Measurements from ENCODE around the gene NBDY.
"Not testable (repeated sequence)": the region's sequence is repeated elsewhere in the genome, so short reads cannot be mapped to it uniquely, and the experiment has no call there.

NBDY gene, protein sequence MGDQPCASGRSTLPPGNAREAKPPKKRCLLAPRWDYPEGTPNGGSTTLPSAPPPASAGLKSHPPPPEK

GRCh38 chrX:56729152-56729850, at the start of gene NBDY:
NBDY (plus strand) TSS chrX:56729243; CDS start chrX:56729354, 111 bp downstream.
- DNase-seq, result peak; percentile 67

DNA sequence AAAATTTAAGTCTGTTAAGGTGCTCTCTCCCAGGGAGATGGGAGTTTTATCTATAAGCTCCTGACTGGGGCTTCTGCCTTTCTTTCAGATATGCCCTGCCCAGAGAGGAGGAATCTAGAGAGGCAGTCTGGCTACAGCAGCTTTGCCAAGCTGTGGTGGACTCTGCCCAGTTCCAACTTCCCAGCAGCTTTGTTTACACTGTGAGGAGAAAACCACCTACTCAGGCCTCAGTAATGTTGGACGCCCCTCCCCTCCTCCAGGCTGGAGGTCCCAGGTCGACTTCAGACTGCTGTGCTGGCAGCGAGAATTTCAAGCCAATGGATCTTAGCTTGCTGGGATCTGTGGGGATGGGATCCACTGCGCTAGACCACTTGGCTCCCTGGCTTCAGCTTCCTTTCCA, 24.5 kb upstream of the NBDY start:
- DNase-seq, result not testable (repeated sequence)

GRCh38 chrX:56726605-56727004, 2.4 kb upstream of the NBDY start:
- DNase-seq, result no peak

GRCh38 chrX:56727531-56727930, 1.5 kb upstream of the NBDY start:
- no peak for DNase-seq

GRCh38 chrX:56728321-56728720, 722 bp upstream of the NBDY start:
- DNase-seq, result no peak

DNA sequence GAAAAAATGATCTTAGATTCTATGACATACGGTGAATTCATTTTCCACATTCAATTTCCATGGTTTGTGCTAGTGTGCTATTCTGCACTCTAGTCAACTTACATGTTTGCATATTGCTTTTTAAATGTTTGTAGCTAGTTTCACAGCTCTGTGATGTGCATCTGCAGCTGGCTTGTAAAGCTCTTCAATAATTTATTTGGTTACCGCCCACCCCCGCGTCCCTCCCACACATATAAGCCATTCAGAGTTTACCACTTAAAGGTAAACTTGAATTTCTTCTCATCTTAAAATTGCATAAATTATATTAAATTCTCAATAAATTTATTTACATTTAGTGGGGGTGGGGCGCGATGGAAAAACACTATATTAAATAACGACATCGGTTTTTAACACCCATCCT, 291 bp upstream of the NBDY start:
- DNase-seq, result peak; percentile 70

- peak; percentile 76 for DNase-seq
Observed at GRCh38 chrX:56733459-56734046, 4.5 kb downstream of the NBDY start.

GRCh38 chrX:56736219-56736618, 7.2 kb downstream of the NBDY start:
- no peak for DNase-seq

- no peak for DNase-seq
Observed at GRCh38 chrX:56738670-56739069, 9.6 kb downstream of the NBDY start.

- no peak for DNase-seq
Observed at GRCh38 chrX:56744996-56745395, 16.0 kb downstream of the NBDY start.

GRCh38 chrX:56746996-56747395, 18.0 kb downstream of the NBDY start:
- DNase-seq, result no peak

DNA sequence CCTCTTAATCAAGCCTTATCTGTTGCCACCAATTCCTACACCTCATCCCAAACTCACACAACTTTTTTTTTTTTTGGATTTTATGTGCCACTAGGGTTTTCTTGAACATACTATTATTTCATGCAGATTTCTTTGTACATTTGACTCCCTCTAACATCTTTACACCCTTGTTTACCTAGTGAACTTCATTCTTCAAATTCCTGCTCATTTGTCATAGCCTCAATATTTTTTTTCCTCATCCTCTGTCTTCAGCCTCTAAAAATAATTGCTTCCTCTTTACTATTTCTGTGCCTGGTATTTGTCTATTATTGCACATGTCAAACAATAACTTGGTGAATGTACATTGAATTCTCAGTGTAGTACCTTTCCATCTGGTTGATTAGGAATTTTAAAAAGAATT, 22.0 kb downstream of the NBDY start:
- DNase-seq, result no peak

DNA sequence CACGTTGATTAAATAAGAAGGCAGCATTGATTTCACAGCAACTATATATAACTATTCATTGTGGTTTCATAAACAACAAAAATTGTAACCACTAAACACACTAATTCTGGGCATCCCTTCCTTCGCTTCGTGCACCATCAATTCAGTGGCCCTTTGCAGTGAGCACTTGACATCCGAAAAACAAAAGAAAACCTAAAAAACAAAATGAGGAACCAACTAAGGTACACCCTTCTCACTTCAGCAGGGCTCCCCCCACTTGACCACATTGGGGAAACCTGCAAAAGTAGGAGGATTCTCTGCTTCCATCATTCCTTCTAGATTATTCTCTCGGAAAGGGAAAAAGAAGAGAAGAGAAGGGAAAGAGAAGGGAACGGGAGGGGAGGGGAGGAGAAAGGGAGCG, 28.3 kb downstream of the NBDY start:
- DNase-seq, result no peak

DNA sequence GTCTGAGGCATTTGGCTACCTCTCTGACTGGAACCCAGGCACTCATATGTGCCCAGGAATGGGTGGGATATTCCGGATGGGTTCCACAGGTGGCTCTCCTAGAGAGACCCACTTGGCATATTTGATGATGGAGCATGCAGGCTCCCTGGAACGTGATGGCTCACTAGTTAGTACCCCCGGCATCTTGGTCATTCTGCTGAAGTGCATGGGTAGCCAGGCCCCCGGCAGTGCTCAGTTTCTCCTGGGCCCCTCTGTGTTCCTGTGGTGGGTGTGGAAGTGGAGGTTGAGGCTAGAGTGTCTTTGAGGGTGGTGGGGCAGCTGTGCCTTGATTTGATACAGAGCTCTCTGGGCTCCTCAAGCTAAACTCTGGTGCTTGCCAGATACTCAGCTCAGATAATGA, 29.4 kb downstream of the NBDY start:
- DNase-seq, result no peak

- DNase-seq, result no peak
Observed at GRCh38 chrX:56759736-56760409, 30.8 kb downstream of the NBDY start.

- not testable (repeated sequence) for DNase-seq
Observed at GRCh38 chrX:56760410-56761124, 31.5 kb downstream of the NBDY start.

- DNase-seq, result no peak
Observed at GRCh38 chrX:56761167-56761566, 32.1 kb downstream of the NBDY start.

GRCh38 chrX:56762220-56762619, 33.2 kb downstream of the NBDY start:
- DNase-seq, result no peak

- DNase-seq, result no peak
Observed at GRCh38 chrX:56762707-56763555, 33.9 kb downstream of the NBDY start.

DNA sequence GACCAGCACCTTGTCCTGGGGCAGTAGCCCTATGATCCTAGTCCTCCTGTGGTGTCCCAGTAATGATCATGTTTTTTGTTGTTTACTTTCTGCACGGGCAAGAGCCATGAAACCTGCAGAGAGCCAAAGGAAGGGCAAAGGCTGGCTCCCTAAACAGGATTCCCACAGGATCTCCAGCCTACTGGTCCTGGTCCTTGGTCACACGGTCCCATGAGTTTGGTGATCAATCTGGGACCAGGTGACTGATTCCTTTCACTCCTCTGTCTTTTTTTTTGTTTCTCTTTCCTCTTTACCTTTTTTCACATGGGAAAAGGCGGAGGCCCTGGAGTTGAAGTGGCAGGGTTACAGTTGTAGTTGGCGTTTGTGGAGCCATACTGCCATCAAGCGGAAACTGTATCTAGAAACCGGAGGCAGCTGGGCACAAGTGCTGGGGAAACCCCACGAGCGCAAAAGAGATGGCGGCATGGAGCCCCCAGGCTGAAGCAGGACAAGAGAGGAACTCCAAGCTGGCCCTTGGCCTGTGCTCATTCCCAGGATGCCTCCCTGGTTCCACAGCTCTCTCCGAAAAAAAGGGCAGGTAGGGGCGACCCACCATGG, 34.6 kb downstream of the NBDY start:
- DNase-seq, result peak; percentile 78

GRCh38 chrX:56764153-56764974, 35.3 kb downstream of the NBDY start:
- DNase-seq, result peak; percentile 80
